Vagina (tissue), 2 donors: Measurements from ENCODE around the gene LRFN3. TPM values are rescaled to one million over a fixed set of nuclear protein-coding genes. Genes with fewer than 3 reads are reported as not detected.

Experiments
- DNase-seq, 2 donors: peaks; one replicate each; pipeline ENCODE4 v3.0.0-alpha.2; 2017; ENCODE audit errors: extremely low spot score in 2 of 2
- H3K27ac ChIP-seq: fragments of 200-600 bp; sonication (generic); one replicate; pipeline ENCODE4 v1.5.1; 2019
- H3K27me3 ChIP-seq: fragments of 200-600 bp; sonication (generic); one replicate; pipeline ENCODE4 v1.5.1; 2019
- H3K36me3 ChIP-seq, 2 donors: fragments of 200-600 bp; sonication (generic); one replicate each; pipeline ENCODE4 v1.5.1; 2017 to 2019
- H3K4me1 ChIP-seq: fragments of 200-600 bp; sonication (generic); one replicate; pipeline ENCODE4 v1.5.1; 2019
- H3K4me3 ChIP-seq, 2 donors: fragments of 200-600 bp; sonication (generic); 1 replicate in 1 of 2; 2 replicates in 1 of 2; pipeline ENCODE4 v1.5.1; 2016 to 2019
- H3K9me3 ChIP-seq: fragments of 200-600 bp; sonication (generic); one replicate; pipeline ENCODE4 v1.5.1; 2019
- CTCF ChIP-seq, 3 experiments: fragments of 450-650 bp in 2 of 3; fragments of 200-600 bp in 1 of 3; sonication (generic) in 1 of 3; IDR thresholded peaks; one replicate each; pipeline ENCODE4 v1.5.1; 2017 to 2019; ENCODE audit warnings: antibody characterized with exemption in 3 of 3, mild to moderate bottlenecking in 2 of 3, moderate library complexity in 2 of 3
- POLR2A ChIP-seq, 2 donors: fragments of 450-650 bp; IDR thresholded peaks; one replicate each; pipeline ENCODE4 v1.6.1; 2017; ENCODE audit warnings: antibody characterized with exemption in 2 of 2, mild to moderate bottlenecking in 2 of 2, moderate library complexity in 2 of 2
- POLR2AphosphoS5 ChIP-seq, 2 donors: sonication (generic); formaldehyde crosslinking; IDR thresholded peaks; one replicate each; pipeline ENCODE4 v1.9.0; 2017; ENCODE audit warnings: antibody characterized with exemption in 2 of 2, mild to moderate bottlenecking in 2 of 2, low read depth in 1 of 2; ENCODE audit not compliant: insufficient read depth in 1 of 2
- intact Hi-C: fragments of 100-400 bp; cut with DNase I; formaldehyde crosslinking; loops from one replicate; pipeline ENCODE4 v1.15.1; 2023
- total RNA-seq: library from RNA; depleted of rRNA; stranded (reverse); fragments of >200 nt; gene quantifications from one replicate; pipeline ENCODE4 v1.2.3, GENCODE V29; 2016

LRFN3 gene
- total RNA-seq, 1 donor from 2014 or later, result 9.1 TPM

- H3K27me3 ChIP-seq, result no peaks in the 10 kb centered on the region
These were observed 50.7 kb downstream of the LRFN3 start for GRCh38 chr19:35986664-35987570.

GRCh38 chr19:35987571-35987896, 51.4 kb downstream of the LRFN3 start:
- no peaks in the 10 kb centered on the region for H3K27me3 ChIP-seq
- intact Hi-C loops, result no loop called here
- H3K36me3 ChIP-seq, result no peaks in the 10 kb centered on the region
- no peak overlapping the region for H3K27ac ChIP-seq
- H3K4me1 ChIP-seq, result peaks cover 11% of the 10 kb centered on the region
- H3K9me3 ChIP-seq, result no peaks in the 10 kb centered on the region
- DNase-seq, result no peak
- peak overlapping the region; percentile 33 to 42 for H3K4me3 ChIP-seq
- no peak for TF ChIP-seq POLR2A (IDR thresholded peaks at IDR 0.05)

More at GRCh38 chr19:35986664-35987570, 50.7 kb downstream of the LRFN3 start:
- TF ChIP-seq CTCF (IDR thresholded peaks at IDR 0.05), result no peak
- TF ChIP-seq POLR2A (IDR thresholded peaks at IDR 0.05), result no peak
- Histone ChIP-seq H3K27ac (no peak overlapping the region), H3K9me3 (no peaks in the 10 kb centered on the region), H3K4me3 (peak overlapping the region; percentile 33 to 42), H3K4me1 (peaks cover 11% of the 10 kb centered on the region), H3K36me3 (no peaks in the 10 kb centered on the region)
- intact Hi-C loops, result no loop called here
- no peak for DNase-seq

GRCh38 chr19:35988824-35989223, 52.6 kb downstream of the LRFN3 start:
- TF ChIP-seq POLR2AphosphoS5 (IDR thresholded peaks at IDR 0.05; ENCODE audit: insufficient read depth in 1 of 2, low read depth in 1 of 2) (no peak), CTCF (IDR thresholded peaks at IDR 0.05) (no peak), POLR2A (IDR thresholded peaks at IDR 0.05) (no peak)
- intact Hi-C loops, result no loop called here
- Histone ChIP-seq H3K4me3 (no peak overlapping the region), H3K36me3 (no peaks in the 10 kb centered on the region), H3K27ac (no peak overlapping the region), H3K9me3 (no peaks in the 10 kb centered on the region), H3K4me1 (peaks cover 15% of the 10 kb centered on the region), H3K27me3 (no peaks in the 10 kb centered on the region)
- DNase-seq, result no peak

GRCh38 chr19:35990156-35990555, 54.0 kb downstream of the LRFN3 start:
- Histone ChIP-seq H3K4me1 (peaks cover 23% of the 10 kb centered on the region), H3K9me3 (no peaks in the 10 kb centered on the region), H3K36me3 (no peaks in the 10 kb centered on the region), H3K27ac (no peak overlapping the region), H3K27me3 (no peaks in the 10 kb centered on the region), H3K4me3 (no peak overlapping the region)
- intact Hi-C loops, result no loop called here
- TF ChIP-seq POLR2AphosphoS5 (IDR thresholded peaks at IDR 0.05; ENCODE audit: insufficient read depth in 1 of 2, low read depth in 1 of 2) (no peak), CTCF (IDR thresholded peaks at IDR 0.05) (no peak), POLR2A (IDR thresholded peaks at IDR 0.05) (no peak)
- no peak for DNase-seq

GRCh38 chr19:35990771-35991730, 54.9 kb downstream of the LRFN3 start:
- Histone ChIP-seq H3K4me3 (no peak overlapping the region), H3K36me3 (no peaks in the 10 kb centered on the region), H3K27ac (no peak overlapping the region), H3K4me1 (peaks cover 32% of the 10 kb centered on the region), H3K9me3 (no peaks in the 10 kb centered on the region), H3K27me3 (no peaks in the 10 kb centered on the region)
- intact Hi-C loops, result no loop called here
- no peak for DNase-seq
- TF ChIP-seq POLR2AphosphoS5 (IDR thresholded peaks at IDR 0.05; ENCODE audit: insufficient read depth in 1 of 2, low read depth in 1 of 2), result no peak
- TF ChIP-seq POLR2A (IDR thresholded peaks at IDR 0.05), result no peak
- no peak for TF ChIP-seq CTCF (IDR thresholded peaks at IDR 0.05)
